Endothelial cell of umbilical vein (primary cell): ENCODE data around the gene STK32C. TPM values are rescaled to one million over a fixed set of nuclear protein-coding genes. Genes with fewer than 3 reads are reported as not detected.

ENCODE experiments used
- BruUV-seq: library from RNA; stranded (reverse); fragments of 400-500 nt; replicated peaks from 2 replicates; lab custom pipeline; 2021; lab: Mats Ljungman, UMichigan
- CTCF ChIA-PET: fragments of 300-600, 350-600 bp; sonication (Branson Sonifier 250); formaldehyde crosslinking; loops from one replicate; lab custom pipeline; 2021; ENCODE audit warnings: antibody characterized with exemption, inconsistent platforms; lab: Charles Lee
- POLR2A ChIA-PET: fragments of 300-600, 350-600 bp; sonication (Branson Sonifier 250); formaldehyde crosslinking; loops from one replicate; lab custom pipeline; 2021; ENCODE audit warnings: antibody characterized with exemption, inconsistent platforms; lab: Charles Lee
- DNase-seq: peaks from one replicate; pipeline ENCODE4 v3.0.0-alpha.2; 2011; ENCODE audit warnings: low read depth, low spot score
- FAIRE-seq: peaks from 2 replicates; lab custom pipeline; 2011; peaks lifted over from hg19 to GRCh38; lab: Jason Lieb, UNC
- H2AFZ ChIP-seq: 2 replicates; pipeline ENCODE4 v1.6.0; 2012; ENCODE audit warnings: low read depth, low read length, control low read depth, inconsistent platforms
- H3K27ac ChIP-seq: 2 replicates; pipeline ENCODE4 v1.5.1; 2011; ENCODE audit warnings: low read depth, mild to moderate bottlenecking, control low read depth, low read length, moderate library complexity; ENCODE audit not compliant: insufficient read depth
- H3K27me3 ChIP-seq, 2 experiments: 2 replicates each; pipeline versions ENCODE4 v1.6.0 to v1.6.1; 2011; ENCODE audit warnings: low read length in 2 of 2, mixed read lengths in 1 of 2; ENCODE audit not compliant: control insufficient read depth in 2 of 2, insufficient read depth in 2 of 2
- H3K36me3 ChIP-seq, 2 experiments: 2 replicates in 1 of 2; 3 replicates in 1 of 2; pipeline ENCODE4 v1.5.1; 2011; ENCODE audit warnings: low read length in 2 of 2, mild to moderate bottlenecking in 1 of 2, moderate library complexity in 1 of 2; ENCODE audit not compliant: control insufficient read depth in 2 of 2, insufficient read depth in 2 of 2; ENCODE audit errors: extremely low read depth in 1 of 2
- H3K4me1 ChIP-seq: 3 replicates; pipeline ENCODE4 v1.5.1; 2011; ENCODE audit warnings: mild to moderate bottlenecking, low read length; ENCODE audit not compliant: control insufficient read depth, insufficient read depth; ENCODE audit errors: extremely low read depth
- H3K4me2 ChIP-seq: 2 replicates; pipeline ENCODE4 v1.6.1; 2011; ENCODE audit warnings: low read length, control low read depth, mixed read lengths; ENCODE audit not compliant: insufficient read depth
- H3K4me3 ChIP-seq, 3 experiments: fragments of 200-600 bp in 1 of 3; sonication (generic), shearing (Covaris generic) in 1 of 3; replicated peaks in 1 of 3; 2 replicates each; pipeline ENCODE4 v1.5.1; 2011 to 2016; ENCODE audit warnings: control low read depth in 3 of 3, low read length in 3 of 3, mild to moderate bottlenecking in 2 of 3, inconsistent platforms in 1 of 3, low read depth in 1 of 3, moderate library complexity in 1 of 3; ENCODE audit not compliant: insufficient read depth in 1 of 3
- H3K79me2 ChIP-seq: 2 replicates; pipeline ENCODE4 v1.6.0; 2012; ENCODE audit warnings: low read length, inconsistent platforms; ENCODE audit not compliant: control insufficient read depth, insufficient read depth
- H3K9ac ChIP-seq: replicated peaks from 2 replicates; pipeline ENCODE3; 2011; ENCODE audit warnings: low read length, control low read depth; ENCODE audit not compliant: insufficient read depth; ENCODE audit errors: extremely low read depth
- H3K9me1 ChIP-seq: replicated peaks from 3 replicates; pipeline ENCODE4 v1.6.0; 2011; ENCODE audit warnings: mild to moderate bottlenecking, low read length; ENCODE audit not compliant: control insufficient read depth, insufficient read depth; ENCODE audit errors: extremely low read depth
- H3K9me3 ChIP-seq: replicated peaks from 2 replicates; pipeline ENCODE4 v1.5.1; 2012; ENCODE audit warnings: low read length, inconsistent platforms; ENCODE audit not compliant: control insufficient read depth, insufficient read depth
- H4K20me1 ChIP-seq: replicated peaks from 2 replicates; pipeline ENCODE3; 2011; ENCODE audit warnings: mild to moderate bottlenecking, low read length; ENCODE audit not compliant: control insufficient read depth, insufficient read depth; ENCODE audit errors: extremely low read depth
- EZH2 ChIP-seq: IDR thresholded peaks from 2 replicates; pipeline ENCODE4 v1.6.1; 2012; ENCODE audit warnings: borderline replicate concordance, low read depth, mild to moderate bottlenecking, moderate library complexity, low read length, inconsistent platforms; ENCODE audit not compliant: severe bottlenecking
- FOS ChIP-seq: IDR thresholded peaks from 2 replicates; pipeline ENCODE4 v1.6.1; 2011; ENCODE audit warnings: mild to moderate bottlenecking, low read length, moderate library complexity, borderline replicate concordance; ENCODE audit not compliant: insufficient read depth
- GATA2 ChIP-seq: IDR thresholded peaks from 2 replicates; pipeline ENCODE4 v1.7.0; 2011; ENCODE audit warnings: low read depth, mild to moderate bottlenecking, moderate library complexity, mixed read lengths, low read length; ENCODE audit not compliant: insufficient read length, insufficient read depth
- JUN ChIP-seq: IDR thresholded peaks from 2 replicates; pipeline ENCODE4 v1.6.1; 2011; ENCODE audit warnings: borderline replicate concordance, low read depth; ENCODE audit not compliant: insufficient read length, insufficient read depth
- MAX ChIP-seq: IDR thresholded peaks from 2 replicates; pipeline ENCODE4 v1.6.1; 2011; ENCODE audit not compliant: insufficient read depth, insufficient read length
- MYC ChIP-seq: IDR thresholded peaks from one replicate; pipeline ENCODE4 v1.6.1; 2011; ENCODE audit warnings: mild to moderate bottlenecking, low read depth, low read length
- POLR2A ChIP-seq: IDR thresholded peaks from 2 replicates; pipeline ENCODE4 v1.6.1; 2012; ENCODE audit warnings: low read depth, mild to moderate bottlenecking, control low read depth, low read length
- POLR2AphosphoS5 ChIP-seq: IDR thresholded peaks from 2 replicates; pipeline ENCODE4 v1.6.1; 2012; ENCODE audit warnings: low read depth, mild to moderate bottlenecking, control low read depth, low read length, moderate library complexity; ENCODE audit not compliant: insufficient read depth
- dilution Hi-C: fragments of 300-500 bp; cut with MboI; formaldehyde crosslinking; loops from one replicate; pipeline ENCODE4 v1.15.0; 2019; ENCODE audit warnings: low sequenced_read_pairs; ENCODE audit not compliant: extremely low pct_ligation_motif_present
- intact Hi-C: fragments of 100-400 bp; cut with micrococcal nuclease; formaldehyde crosslinking; loops from one replicate; pipeline ENCODE4 v1.10.0; 2022
- polyA plus RNA-seq, 4 experiments: library from polyadenylated mRNA; depleted of rRNA in 3 of 4; stranded (reverse) in 3 of 4; unstranded in 1 of 4; fragments of >200 nt; gene quantifications; 2 replicates each; pipeline versions ENCODE4 v1.2.1 to v1.2.3, GENCODE V29; 2011 to 2012; ENCODE audit warnings: missing spikeins in 1 of 4
- total RNA-seq: library from RNA; stranded (reverse); gene quantifications from 2 replicates; pipeline ENCODE4 v1.2.3, GENCODE V29; 2021
- TF ChIP-seq, protein P1 (sequence below), 2 donors: IDR thresholded peaks; 1 replicate in 1 of 2; 2 replicates in 1 of 2; pipeline ENCODE4 v1.5.1; 2011; ENCODE audit warnings: low read length in 2 of 2, mild to moderate bottlenecking in 2 of 2, moderate library complexity in 2 of 2, control low read depth in 1 of 2, inconsistent platforms in 1 of 2, low read depth in 1 of 2; ENCODE audit not compliant: insufficient read depth in 1 of 2; ENCODE audit errors: extremely low read depth in 1 of 2

Gene STK32C
- total and polyA plus RNA-seq, 2 donors (not counting 3 experiments of a cell fraction or from before 2014, with no cell fraction given) = 5.4 to 14.1 TPM

DNA sequence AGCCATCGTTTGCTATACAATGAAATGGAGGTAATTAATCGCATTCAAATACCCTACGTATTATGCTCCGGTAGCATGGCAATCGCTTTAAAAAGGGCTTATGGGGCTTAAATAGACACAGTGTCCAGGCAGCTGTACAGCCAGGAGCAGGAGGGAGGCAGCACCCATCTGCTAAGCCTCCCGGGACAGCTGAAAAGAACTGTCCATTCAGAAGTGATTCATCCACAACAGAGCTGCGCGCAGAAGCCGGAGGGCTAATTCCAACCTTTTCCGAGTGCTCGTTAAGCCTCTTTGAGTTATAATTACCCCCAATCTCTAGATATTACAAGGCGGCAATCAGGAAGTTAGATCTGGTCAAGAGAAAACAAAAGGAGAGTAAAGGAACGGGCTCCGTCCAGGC is 62.7 kb downstream of the STK32C start:
- DNase-seq (no peak), FAIRE-seq (no peak)
- H3K4me3 ChIP-seq = no peak overlapping the region
- no peaks in the 10 kb centered on the region for H3K4me1 ChIP-seq
- BruUV-seq = no TSS peak
- dilution Hi-C loops = no loop called here
- no peaks in the 10 kb centered on the region for H3K9me3 ChIP-seq
- intact Hi-C loops = no loop called here
- H4K20me1 ChIP-seq = no peaks in the 10 kb centered on the region
- CTCF ChIA-PET = no interaction called here
- no peak overlapping the region for H3K9ac ChIP-seq
- H3K27me3 ChIP-seq = no peaks in the 10 kb centered on the region
- TF ChIP-seq FOS (no peak), JUN (no peak), MAX (no peak), GATA2 (no peak), MYC (no peak), EZH2 (no peak), POLR2A (no peak), POLR2AphosphoS5 (no peak)
- TF ChIP-seq, protein P1, sequence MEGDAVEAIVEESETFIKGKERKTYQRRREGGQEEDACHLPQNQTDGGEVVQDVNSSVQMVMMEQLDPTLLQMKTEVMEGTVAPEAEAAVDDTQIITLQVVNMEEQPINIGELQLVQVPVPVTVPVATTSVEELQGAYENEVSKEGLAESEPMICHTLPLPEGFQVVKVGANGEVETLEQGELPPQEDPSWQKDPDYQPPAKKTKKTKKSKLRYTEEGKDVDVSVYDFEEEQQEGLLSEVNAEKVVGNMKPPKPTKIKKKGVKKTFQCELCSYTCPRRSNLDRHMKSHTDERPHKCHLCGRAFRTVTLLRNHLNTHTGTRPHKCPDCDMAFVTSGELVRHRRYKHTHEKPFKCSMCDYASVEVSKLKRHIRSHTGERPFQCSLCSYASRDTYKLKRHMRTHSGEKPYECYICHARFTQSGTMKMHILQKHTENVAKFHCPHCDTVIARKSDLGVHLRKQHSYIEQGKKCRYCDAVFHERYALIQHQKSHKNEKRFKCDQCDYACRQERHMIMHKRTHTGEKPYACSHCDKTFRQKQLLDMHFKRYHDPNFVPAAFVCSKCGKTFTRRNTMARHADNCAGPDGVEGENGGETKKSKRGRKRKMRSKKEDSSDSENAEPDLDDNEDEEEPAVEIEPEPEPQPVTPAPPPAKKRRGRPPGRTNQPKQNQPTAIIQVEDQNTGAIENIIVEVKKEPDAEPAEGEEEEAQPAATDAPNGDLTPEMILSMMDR (IDR thresholded peaks at IDR 0.05; ENCODE audit: extremely low read depth in 1 of 2, insufficient read depth in 1 of 2, low read depth in 1 of 2, low read length in 2 of 2) = no peak
- no peak overlapping the region for H3K27ac ChIP-seq
- H3K9me1 ChIP-seq = no peaks in the 10 kb centered on the region
- no peaks in the 10 kb centered on the region for H3K36me3 ChIP-seq
- POLR2A ChIA-PET = no interaction called here
- no peaks in the 10 kb centered on the region for H3K79me2 ChIP-seq
- H3K4me2 ChIP-seq = no peak overlapping the region
- H2AFZ ChIP-seq = no peak overlapping the region
